Uterus (tissue), 2 donors: Measurements from ENCODE around the gene FRRS1.

Experiments
- CTCF ChIP-seq, 4 experiments: fragments of 200-600 bp in 2 of 4; fragments of 450-650 bp in 2 of 4; sonication (generic) in 2 of 4; IDR thresholded peaks; one replicate each; pipeline ENCODE4 v1.5.1; 2016 to 2019; ENCODE audit warnings: antibody characterized with exemption in 4 of 4, mild to moderate bottlenecking in 2 of 4, moderate library complexity in 1 of 4
- POLR2A ChIP-seq, 2 donors: fragments of 450-650 bp; IDR thresholded peaks; one replicate each; pipeline ENCODE4 v1.6.1; 2016; ENCODE audit warnings: antibody characterized with exemption in 2 of 2, mild to moderate bottlenecking in 1 of 2, moderate library complexity in 1 of 2

DNA sequence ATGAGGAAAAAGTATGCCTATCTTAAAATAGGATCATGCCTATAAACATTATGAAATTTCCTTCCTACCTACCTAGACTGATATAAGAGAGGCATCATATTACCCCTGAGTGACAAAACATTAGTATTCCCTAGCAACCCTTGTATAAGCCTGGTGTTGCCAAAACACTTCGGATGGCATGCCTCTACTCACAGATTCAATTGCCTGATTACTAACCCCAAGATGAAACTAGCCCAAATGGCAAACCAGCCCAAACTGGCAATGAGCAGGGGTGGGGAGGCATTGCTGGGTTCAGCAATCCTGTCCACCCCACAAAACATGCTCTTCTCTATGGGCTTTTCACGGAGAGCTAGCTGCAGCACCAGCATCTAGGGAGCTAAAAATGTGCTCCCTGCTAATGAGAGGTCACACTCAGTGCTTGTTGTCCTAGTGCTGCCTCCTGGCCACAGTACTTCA lies 106.7 kb downstream of the FRRS1 start:
- TF ChIP-seq CTCF (IDR thresholded peaks at IDR 0.05) (no peak), POLR2A (IDR thresholded peaks at IDR 0.05) (no peak)
